GM19452 (cell line): ENCODE measurements around the gene SPN.
"Not testable (repeated sequence)": the region's sequence is repeated elsewhere in the genome, so short reads cannot be mapped to it uniquely, and the experiment has no call there.

Experiments used
- ATAC-seq: cut with Tn5 transposase; IDR thresholded peaks from one replicate; pipeline ENCODE4 v1.9.1; 2021; ENCODE audit not compliant: unreplicated experiment

SPN gene

GRCh38 chr16:29699324-29700219 lies 36.5 kb downstream of the SPN start:
- ATAC-seq, result no peak

GRCh38 chr16:29700253-29700987 lies 37.4 kb downstream of the SPN start:
- no peak for ATAC-seq

- ATAC-seq, result no peak
Measured at GRCh38 chr16:29701214-29701555, 38.1 kb downstream of the SPN start.

- ATAC-seq, result peak; percentile 46
Measured at GRCh38 chr16:29702269-29702668, 39.2 kb downstream of the SPN start.

GRCh38 chr16:29705030-29705429 lies 42.0 kb downstream of the SPN start:
- no peak for ATAC-seq

- not testable (repeated sequence) for ATAC-seq
Measured at GRCh38 chr16:29707160-29707559, 44.1 kb downstream of the SPN start.

- ATAC-seq, result no peak
Measured at GRCh38 chr16:29708917-29709600, 46.0 kb downstream of the SPN start.

GRCh38 chr16:29709657-29710056 lies 46.6 kb downstream of the SPN start:
- not testable (repeated sequence) for ATAC-seq

- ATAC-seq, result no peak
Measured at GRCh38 chr16:29710227-29711219, 47.5 kb downstream of the SPN start.

GRCh38 chr16:29712809-29713208 lies 49.8 kb downstream of the SPN start:
- ATAC-seq, result no peak

GRCh38 chr16:29714396-29714795 lies 51.3 kb downstream of the SPN start:
- ATAC-seq, result no peak

- ATAC-seq, result no peak
Measured at GRCh38 chr16:29714972-29715371, 51.9 kb downstream of the SPN start.

- no peak for ATAC-seq
Measured at GRCh38 chr16:29717113-29717512, 54.1 kb downstream of the SPN start.

GRCh38 chr16:29719063-29719462 lies 56.0 kb downstream of the SPN start:
- no peak for ATAC-seq
